Pulmonary artery endothelial cell (primary cell): ENCODE results near the gene KLHL21. TPM values are rescaled to one million over a fixed set of nuclear protein-coding genes. Genes with fewer than 3 reads are reported as not detected.
"Not testable (repeated sequence)": the region's sequence is repeated elsewhere in the genome, so short reads cannot be mapped to it uniquely, and the experiment has no call there.

Source experiments
- DNase-seq: peaks from one replicate; pipeline ENCODE4 v3.0.0-alpha.2; 2011; ENCODE audit warnings: low read depth, low spot score
- total RNA-seq: library from RNA; depleted of rRNA; stranded (reverse); fragments of >200 nt; gene quantifications from 2 replicates; pipeline ENCODE4 v1.2.3, GENCODE V29; 2014

Gene KLHL21
- 24.1 and 25.3 TPM in 2 replicates for total RNA-seq

- DNase-seq: no peak
These were observed at the start of gene KLHL21 for GRCh38 chr1:6602669-6603237. Gene KLHL21 (minus strand): TSS chr1:6602869. CDS start chr1:6602817, 52 bp downstream.

GRCh38 chr1:6651909-6652308, 49.2 kb upstream of the KLHL21 start:
- DNase-seq: no peak

GRCh38 chr1:6648556-6648955, 45.9 kb upstream of the KLHL21 start:
- DNase-seq: no peak

GRCh38 chr1:6646499-6647148, 44.0 kb upstream of the KLHL21 start:
- DNase-seq: no peak

GRCh38 chr1:6645018-6645417, 42.3 kb upstream of the KLHL21 start:
- DNase-seq: no peak

- DNase-seq: not testable (repeated sequence)
These were observed 38.2 kb upstream of the KLHL21 start for GRCh38 chr1:6640867-6641266.

- DNase-seq: no peak
These were observed 35.6 kb upstream of the KLHL21 start for GRCh38 chr1:6638226-6638625.

- DNase-seq: no peak
These were observed 35.1 kb upstream of the KLHL21 start for GRCh38 chr1:6637770-6638169.

- not testable (repeated sequence) for DNase-seq
These were observed 34.1 kb upstream of the KLHL21 start for GRCh38 chr1:6636778-6637177.

- no peak for DNase-seq
These were observed 33.5 kb upstream of the KLHL21 start for GRCh38 chr1:6635910-6636760.

GRCh38 chr1:6635161-6635909, 32.7 kb upstream of the KLHL21 start:
- no peak for DNase-seq

- DNase-seq: no peak
These were observed 31.8 kb upstream of the KLHL21 start for GRCh38 chr1:6634371-6635052.

- DNase-seq: no peak
These were observed 30.2 kb upstream of the KLHL21 start for GRCh38 chr1:6632588-6633514.

- DNase-seq: no peak
These were observed 28.4 kb upstream of the KLHL21 start for GRCh38 chr1:6631058-6631457.

- no peak for DNase-seq
These were observed 27.4 kb upstream of the KLHL21 start for GRCh38 chr1:6630027-6630426.

- DNase-seq: no peak
These were observed 26.4 kb upstream of the KLHL21 start for GRCh38 chr1:6628971-6629479.

- DNase-seq: no peak
These were observed 25.3 kb upstream of the KLHL21 start for GRCh38 chr1:6627841-6628545.

- DNase-seq: no peak
These were observed 24.4 kb upstream of the KLHL21 start for GRCh38 chr1:6627031-6627430.

- no peak for DNase-seq
These were observed 23.0 kb upstream of the KLHL21 start for GRCh38 chr1:6625584-6626149.
